GM19455 (cell line): ENCODE data around the gene DLG2.

Source experiments
- ATAC-seq: cut with Tn5 transposase; IDR thresholded peaks from one replicate; pipeline ENCODE4 v1.9.1; 2021; ENCODE audit not compliant: unreplicated experiment

DLG2 gene

DNA sequence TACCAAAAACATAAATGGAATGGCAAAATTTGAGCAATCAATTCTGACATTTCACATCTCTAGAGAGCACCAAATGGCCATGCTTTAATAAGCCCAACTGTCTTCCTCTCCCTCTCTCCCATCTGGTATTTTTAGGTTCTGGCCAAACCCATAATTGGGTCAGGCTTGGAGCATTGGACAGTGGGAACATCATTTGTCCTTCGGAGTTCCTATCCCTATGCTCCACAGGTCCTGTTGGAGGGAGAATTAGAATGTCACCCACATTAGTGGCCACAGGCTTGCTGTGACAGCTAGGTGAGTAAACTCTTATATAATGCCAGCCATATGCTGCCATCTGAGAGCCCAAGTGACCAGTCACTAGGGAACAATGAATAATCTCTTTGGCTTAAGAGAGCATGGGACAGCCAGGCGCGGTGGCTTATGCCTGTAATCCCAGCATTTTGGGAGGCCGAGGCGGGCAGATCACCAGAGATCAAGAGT, 2090.0 kb downstream of the DLG2 start:
- no peak for ATAC-seq

DNA sequence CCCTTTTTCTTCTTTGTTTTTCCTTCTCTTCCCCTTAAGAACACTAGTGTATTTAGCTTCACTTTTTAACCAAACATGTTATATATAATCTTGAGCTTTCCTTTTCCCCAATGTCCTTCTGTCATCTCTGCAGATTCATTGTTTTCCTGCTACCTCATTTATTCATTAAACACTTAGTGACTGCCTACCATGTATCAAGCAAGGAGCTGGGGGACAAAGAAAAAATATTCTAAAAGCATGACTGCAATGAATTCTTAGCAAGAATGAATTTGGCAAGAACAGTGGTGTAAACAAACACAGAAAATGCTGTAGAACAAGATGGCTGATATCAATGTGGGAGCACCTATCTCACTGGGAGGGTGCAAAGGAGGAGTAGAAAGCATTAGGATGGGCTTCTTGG, 2094.0 kb downstream of the DLG2 start:
- ATAC-seq: no peak

DNA sequence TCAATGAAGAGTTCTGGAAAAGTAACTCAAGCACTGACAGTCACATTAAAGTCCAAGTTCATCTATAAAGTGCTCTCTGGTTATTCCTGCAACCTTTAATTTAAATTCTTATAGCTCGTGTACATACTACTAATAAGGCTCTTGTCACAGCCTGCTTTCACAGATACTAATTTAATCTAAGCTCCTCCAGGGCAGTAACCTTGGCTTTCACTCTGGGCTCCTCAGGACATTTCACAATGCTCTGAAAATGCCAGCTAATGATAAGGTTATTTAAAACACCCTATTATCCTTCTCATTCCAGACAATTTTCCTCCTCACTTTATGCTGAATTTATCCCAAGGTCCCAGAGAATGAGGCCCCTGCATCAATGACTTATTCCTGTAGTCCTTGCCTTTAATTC, 2098.3 kb downstream of the DLG2 start:
- no peak for ATAC-seq

DNA sequence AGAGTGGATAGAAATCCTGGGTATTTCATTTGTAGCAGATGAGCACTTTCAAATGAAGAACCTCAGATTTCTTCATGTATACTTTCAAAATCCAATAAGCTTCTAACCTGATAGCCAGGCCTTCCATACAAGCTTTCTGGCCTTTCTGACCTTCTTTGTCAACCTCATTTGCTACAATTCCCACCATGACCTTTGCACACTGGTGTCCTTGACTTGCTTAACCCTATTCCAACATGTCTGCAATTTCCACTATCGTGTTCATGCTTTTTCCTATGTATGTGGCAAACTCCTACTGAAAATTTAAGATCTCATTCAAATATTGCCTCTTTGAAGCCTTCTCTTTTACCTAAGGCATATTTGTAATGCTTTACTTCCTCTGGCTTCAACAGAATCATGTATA, 2098.9 kb downstream of the DLG2 start:
- ATAC-seq: no peak

DNA sequence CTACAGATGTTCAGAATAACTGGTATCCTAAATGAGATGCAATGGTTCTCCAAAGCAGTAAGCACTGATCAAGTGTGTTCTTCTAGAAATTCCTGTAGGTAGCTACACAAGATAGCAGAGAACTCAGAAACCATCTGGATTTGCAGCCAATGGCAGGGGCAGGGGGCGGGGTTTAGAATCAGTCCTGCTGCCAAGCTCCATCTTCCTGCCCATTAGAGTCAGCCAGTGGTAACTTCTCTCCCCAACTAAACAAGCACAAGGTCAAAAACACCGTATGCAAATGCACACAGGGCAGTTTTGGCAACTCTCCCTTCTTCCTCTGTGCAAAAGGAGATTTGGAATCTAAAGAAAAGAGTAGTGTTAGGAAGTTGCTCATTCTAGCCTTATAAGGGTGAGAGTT, 2103.5 kb downstream of the DLG2 start:
- no peak for ATAC-seq

DNA sequence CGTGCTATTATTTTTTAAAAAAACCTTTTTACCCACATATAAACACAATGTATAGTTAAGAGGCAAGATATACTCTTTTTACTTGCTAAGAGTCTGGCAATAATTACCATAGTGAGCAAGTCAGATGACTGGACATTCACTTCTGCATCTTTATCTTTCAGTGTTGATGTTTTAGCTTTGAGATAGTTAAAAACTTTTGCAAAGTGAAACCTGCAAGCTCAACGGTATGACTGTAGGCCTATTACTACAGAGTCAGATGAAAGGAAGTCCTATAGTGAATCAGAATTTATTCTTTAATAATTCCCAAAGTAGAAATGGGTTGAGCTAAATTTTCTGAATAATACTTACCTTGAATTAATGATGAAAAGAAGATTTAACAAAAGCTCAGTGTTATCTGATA, 2104.2 kb downstream of the DLG2 start:
- ATAC-seq: no peak

DNA sequence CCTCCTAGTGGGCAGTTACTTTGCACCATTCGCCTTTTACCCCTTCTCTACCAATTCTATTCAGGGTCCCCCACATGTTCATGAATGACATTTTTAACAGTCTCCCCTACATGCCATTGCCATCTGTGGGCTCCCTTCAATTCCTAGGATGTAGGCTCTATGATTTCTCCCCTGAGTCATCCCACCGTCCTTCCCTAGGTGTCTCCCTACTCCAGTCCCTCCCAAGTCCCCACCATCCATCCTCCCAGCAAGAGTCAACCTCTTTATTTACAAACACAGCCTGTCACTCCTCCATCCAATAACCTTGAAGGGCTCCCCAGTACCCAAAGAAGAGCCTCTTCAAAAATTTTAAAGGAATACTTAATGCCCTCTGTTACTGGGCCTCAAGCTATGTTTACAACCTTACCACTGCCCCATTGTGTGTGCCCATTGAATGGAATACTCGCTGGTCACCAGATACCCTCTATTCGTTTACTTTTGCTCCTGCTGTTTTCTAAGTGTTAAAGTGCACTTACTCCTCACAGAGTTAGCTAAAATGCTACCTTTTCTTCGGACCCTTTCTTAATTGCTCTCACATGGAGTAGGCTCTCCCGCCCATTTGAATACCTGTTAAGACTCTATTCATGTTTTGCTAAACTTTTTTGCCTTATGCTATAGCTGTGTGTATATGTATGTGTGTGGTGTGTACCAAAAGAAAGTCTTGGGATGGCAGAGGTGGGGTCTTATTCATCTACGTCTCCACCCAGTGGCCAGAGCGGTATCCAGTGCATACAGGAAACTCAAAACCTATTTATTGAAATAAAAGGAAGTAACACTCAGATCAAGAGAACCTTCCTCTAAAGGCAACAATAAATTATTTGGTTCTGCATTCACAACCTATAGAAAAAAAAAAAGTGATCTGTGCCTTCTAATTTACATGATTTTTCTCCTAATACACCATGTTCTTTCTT, 2105.2 kb downstream of the DLG2 start:
- no peak for ATAC-seq

DNA sequence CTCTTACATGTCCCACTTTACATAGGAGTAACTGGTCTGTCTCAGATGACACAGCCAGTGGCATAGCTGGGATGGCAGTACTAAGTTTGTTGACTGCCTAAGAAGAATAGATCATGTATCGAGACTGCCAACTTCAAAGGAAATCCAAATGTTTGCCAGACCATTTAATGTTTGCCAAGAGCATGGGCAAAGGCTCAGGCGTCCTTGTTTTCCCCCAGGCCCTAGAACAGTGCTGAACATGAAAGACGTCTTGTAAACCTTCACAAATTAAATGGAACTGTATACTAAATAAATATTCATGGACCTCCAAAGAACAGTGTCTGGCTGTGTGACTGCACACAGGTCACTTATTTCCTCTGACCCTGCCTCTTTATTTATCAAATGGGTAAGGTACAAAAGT, 2106.3 kb downstream of the DLG2 start:
- no peak for ATAC-seq

DNA sequence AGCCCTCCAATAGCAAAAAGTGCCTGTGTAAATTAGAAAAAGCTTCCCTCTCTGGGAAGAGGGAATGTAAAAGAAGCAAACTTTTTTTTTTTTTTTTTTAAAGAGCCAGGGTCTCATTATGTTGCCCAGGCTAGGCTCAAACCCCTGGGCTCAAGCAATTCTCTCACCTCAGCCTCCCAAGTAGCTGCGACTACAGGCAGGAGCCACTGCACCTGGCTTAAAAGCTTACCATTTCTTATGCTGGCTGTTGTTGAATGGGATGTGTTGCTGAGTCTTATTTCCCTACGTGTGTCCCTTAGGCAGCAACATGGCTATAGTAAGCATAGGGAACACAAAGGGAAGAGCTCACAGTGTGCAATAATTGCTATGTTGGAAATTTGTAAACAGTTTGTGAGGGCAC, 2115.5 kb downstream of the DLG2 start:
- no peak for ATAC-seq

DNA sequence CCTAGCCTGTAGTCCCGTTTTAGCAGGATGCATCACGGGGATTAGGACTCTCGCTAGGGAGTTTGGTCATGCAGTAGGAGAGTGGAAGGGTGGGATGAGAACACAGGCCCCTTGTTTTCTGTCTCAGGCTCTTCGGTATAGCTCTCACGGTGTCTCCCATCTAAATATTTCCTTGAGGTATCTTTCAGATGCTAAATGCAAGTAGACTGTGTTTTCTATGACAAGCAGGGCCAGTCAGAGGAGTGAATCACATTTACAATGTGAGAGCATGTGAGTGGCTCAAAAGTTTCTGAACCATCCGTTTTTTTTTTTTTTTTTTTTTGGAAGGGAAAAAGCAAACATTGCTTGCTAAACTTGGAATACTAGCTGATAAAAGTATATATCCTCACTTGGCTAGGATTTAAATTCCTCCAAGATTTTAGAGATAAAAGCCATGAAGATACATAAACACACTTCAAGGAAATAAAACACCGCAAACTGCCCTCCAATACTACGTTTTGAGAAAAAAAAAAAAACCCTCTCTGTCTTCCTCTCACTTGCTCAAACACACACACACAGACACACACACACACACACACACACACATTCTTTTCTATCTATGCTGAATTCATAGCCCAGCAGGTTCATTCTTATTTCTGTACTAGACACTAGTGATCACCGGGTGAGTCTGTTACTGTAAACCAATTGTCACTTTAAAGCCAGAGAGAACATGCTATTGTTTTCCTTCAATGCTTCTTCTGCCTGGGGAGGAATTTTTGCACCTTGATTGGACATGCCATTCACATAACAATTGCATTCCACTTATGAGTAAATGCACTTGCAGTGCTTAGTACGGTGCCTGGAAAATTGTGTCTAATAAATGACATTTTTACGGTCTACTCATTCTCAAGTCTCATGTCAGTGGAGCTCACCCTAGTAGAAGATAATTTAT, 2116.3 kb downstream of the DLG2 start:
- no peak for ATAC-seq

DNA sequence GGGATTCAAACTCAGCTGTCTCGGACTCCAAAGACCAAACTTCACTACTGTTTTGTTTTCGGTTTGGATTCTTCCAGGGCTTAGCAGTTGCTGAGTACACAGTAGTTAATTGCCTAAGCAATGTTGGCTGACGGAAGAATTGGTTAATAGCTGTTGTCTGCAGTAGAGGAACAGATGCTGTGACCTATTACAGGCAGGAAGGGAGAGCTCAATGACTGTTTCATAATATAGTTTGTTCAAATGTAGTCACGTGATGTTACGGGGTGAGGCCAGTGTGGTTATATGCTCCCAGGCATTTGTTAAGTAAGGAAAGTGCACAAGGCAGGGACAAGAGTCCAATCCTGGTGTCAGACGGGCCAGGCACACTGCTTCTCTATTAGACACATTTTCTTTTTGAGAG, 2118.3 kb downstream of the DLG2 start:
- no peak for ATAC-seq

DNA sequence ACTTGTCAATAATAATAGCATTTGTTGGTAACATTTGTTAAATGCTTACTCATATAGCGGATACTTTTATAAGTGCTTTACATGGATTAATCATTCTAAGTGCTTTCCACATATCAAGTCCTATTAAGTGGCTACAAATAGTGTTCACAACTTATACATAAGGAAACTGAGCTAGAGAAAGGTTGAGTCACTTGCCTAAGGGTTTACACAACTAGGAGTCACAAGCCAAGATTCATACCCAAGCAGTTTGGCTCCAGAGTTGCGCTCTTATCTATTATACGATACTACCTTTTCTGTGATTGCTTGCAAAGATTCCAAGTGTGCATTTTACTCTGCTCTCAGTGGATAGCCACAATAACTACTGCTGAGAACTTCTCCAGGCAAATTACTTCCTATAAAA, 2125.1 kb downstream of the DLG2 start:
- ATAC-seq: no peak

DNA sequence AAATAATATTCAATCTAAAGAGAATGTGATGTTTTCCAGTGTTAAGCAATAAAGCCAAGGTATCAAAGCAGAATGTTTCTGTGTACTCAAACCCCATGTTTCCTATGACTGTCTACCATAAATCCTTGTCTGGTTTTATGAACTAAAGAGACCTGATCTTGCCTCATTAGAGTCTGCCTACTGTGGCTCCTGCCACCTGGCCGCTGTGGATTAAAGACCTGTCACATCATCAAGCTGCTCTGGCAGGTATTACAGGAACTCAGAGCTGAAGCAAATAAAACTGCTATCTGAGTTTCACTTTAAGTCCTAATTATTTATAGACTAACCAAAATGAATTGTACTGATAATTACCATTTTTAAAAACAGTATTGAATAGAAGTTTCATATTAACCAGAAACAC, 2133.2 kb downstream of the DLG2 start:
- ATAC-seq: no peak

DNA sequence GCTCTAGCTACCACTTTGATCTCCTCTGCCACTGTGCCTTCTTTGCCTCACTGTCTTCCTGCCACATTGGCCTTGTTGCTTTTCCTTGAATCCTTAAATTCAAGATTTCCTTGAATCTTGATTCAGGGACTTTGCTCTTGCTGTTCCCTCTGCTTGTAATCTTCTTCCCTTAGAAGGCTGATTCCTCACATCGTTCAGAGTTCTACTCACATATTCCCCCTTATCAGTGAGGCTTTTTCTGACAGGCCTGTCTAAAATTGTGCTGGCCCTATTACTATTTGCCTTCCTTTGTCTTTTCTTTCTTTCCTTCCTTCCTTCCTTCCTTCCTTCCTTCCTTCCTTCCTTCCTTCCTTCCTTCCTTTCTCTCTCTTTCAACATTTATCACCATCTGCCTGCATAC, 2134.1 kb downstream of the DLG2 start:
- no peak for ATAC-seq

DNA sequence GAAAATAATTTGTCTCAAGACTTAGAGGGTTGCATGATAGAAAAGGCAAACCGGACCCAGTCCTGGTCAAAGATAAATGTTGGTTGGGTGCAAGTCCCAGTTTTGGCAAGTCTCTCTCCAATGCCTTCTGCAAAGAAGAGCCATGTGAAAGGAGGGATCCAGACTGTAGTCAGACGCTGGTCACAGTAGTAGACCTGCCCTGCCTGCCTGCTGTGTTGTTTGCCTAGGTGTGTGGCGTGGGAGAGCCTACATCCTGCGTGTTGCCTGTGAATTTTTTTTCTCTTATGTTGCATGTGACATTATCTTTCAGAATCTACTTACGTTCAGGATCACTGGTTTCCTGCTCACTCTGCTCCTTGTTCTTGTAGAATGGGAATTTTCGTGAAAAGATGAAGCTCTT, 2143.3 kb downstream of the DLG2 start:
- ATAC-seq: no peak

DNA sequence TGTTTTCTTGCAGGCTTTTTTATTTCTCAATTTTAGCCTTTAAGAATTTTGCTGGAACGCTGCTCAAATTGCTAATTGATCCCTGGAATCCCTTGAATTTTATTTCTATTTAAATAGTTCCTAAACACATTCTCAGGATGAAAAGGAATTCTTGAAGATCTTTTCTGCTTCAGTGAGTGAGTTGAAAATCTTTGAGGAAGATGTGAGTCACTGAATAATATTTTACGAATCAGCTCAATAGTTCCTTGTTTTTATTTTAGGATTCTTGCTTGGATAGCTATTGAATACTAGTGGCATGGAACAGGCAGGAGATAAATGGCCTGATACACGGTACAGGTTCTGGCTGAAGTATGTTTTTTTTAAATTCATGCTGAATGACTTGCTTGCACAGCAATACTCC, 2146.3 kb downstream of the DLG2 start:
- no peak for ATAC-seq

DNA sequence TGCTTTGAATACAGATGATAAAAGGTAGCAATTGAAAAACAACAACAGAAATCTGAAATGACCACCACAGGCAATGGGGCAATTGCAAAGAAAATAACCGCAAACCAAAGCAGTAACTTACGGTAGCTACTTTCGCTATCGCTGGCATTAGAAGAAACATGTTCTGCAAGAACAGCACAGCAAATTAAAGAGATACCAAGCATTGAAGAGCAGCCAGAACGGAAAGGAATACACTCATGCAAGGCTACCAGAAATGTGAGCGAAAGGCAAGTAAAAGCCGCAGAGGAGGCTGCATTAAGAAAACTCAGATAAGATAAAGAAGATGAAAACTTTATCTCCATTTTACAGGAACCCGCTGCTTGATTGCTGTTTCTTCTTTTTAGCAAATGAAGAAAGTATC, 2146.9 kb downstream of the DLG2 start:
- ATAC-seq: no peak

DNA sequence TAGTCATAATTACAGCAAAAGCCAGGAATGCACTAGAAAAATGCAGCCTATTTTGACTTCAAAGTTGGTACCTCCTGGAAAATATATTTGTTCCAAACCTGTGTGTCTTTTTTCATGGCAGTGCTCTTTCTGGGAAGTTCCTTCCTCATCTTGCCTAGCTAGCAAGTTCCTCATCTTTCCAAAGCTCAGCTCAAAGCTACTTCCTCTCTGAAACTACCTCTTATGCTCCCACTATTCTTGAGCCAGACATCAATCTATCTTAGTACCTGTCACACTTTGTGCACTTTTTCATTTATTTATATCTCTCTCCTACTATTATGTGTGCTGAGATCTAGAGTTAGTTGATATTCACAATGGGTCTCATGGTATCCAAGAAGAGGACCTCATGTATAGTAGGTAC, 2149.4 kb downstream of the DLG2 start:
- no peak for ATAC-seq

DNA sequence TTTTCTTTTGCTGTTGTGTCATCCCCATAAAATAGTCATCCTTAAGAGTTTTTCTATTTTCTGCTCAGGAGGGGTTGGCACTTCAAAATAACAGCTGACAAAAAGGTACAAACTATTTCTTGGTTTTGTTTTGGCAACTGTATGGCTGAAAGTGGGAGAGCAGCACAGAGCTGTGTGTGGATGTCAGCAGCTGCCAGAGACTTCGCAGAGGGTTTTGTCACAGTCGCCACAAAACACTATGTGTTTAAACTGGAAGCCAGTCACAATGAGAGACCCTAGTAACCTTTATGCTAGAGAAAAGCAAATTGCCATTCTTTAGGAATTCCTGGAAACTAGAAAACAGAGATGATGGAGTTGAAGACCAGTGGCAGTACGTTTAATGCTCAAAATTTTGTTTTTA, 2151.4 kb downstream of the DLG2 start:
- no peak for ATAC-seq

DNA sequence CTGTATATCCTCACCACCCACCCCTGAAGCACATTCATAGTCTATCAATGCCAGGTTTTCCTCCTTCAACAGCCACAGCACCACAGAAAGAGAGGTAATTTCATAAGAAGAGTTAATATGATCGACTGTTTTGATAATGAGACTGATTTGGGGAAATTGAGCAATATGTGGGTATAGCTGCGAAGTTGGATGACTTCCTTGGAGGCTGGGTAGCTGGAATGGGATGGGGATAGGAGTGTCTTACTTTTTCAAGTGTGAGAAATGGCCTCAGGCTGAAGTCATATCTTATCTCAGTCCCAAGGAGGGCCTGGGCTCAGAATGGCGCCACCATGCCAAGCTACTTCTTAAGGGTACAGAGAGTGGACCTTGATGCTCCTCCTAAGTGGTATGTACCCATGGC, 2153.4 kb downstream of the DLG2 start:
- ATAC-seq: no peak

DNA sequence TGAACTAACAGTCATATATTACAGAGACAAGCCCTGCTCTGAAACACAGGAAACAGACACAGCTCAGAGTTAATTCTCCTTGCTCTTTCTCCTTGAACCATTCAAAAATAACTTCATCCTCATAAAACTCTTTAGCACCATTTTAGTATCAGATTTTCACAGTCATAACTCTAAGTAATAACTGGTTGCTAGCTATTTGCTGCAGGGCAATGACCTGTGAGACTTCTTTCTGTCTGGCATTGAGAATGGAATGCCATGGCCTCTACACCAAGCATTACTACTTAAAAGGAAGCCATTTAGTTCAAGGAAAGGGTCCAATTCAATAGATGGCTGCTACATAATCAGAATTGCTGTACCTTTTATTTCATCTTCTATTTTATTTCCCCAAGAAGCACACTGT, 2154.3 kb downstream of the DLG2 start:
- no peak for ATAC-seq
